ENCODE results near the gene UST.

- TF ChIP-seq CTCF (IDR thresholded peaks at IDR 0.05): no peak
- TF ChIP-seq POLR2A (IDR thresholded peaks at IDR 0.05): no peak
Measured at GRCh38 chr6:148996815-148997214, 250.0 kb downstream of the UST start.

Measured in right lobe of liver (tissue), 4 donors.